Ishikawa (cell line): ENCODE measurements around the gene CLPTM1L.

Source experiments
- CEBPB ChIP-seq: IDR thresholded peaks from 2 replicates; pipeline ENCODE4 v1.6.1; 2012
- CREB1 ChIP-seq: IDR thresholded peaks from 2 replicates; pipeline ENCODE4 v1.6.1; 2012; ENCODE audit warnings: low read depth
- EGR1 ChIP-seq: IDR thresholded peaks from 2 replicates; pipeline ENCODE4 v1.6.1; 2012
- EP300 ChIP-seq: IDR thresholded peaks from 2 replicates; pipeline ENCODE4 v1.6.1; 2012; ENCODE audit warnings: borderline replicate concordance
- FOXM1 ChIP-seq: IDR thresholded peaks from 2 replicates; pipeline ENCODE4 v1.6.1; 2012; ENCODE audit warnings: low read depth, borderline replicate concordance
- NFIC ChIP-seq: IDR thresholded peaks from 2 replicates; pipeline ENCODE4 v1.6.1; 2012
- RAD21 ChIP-seq: IDR thresholded peaks from 2 replicates; pipeline ENCODE4 v1.6.1; 2012; ENCODE audit warnings: low read depth
- TAF1 ChIP-seq: IDR thresholded peaks from 2 replicates; pipeline ENCODE4 v1.6.1; 2012; ENCODE audit warnings: low read depth, mild to moderate bottlenecking
- TCF12 ChIP-seq: IDR thresholded peaks from 2 replicates; pipeline ENCODE4 v1.6.1; 2012; ENCODE audit warnings: low read depth
- TEAD4 ChIP-seq: IDR thresholded peaks from 2 replicates; pipeline ENCODE4 v1.6.1; 2012
- YY1 ChIP-seq: IDR thresholded peaks from 2 replicates; pipeline ENCODE4 v1.6.1; 2012; ENCODE audit warnings: low read depth
- ZBTB7A ChIP-seq: IDR thresholded peaks from 2 replicates; pipeline ENCODE4 v1.6.1; 2012; ENCODE audit warnings: low read depth
- TF ChIP-seq, protein P1 (sequence below): IDR thresholded peaks from 2 replicates; pipeline ENCODE4 v1.6.1; 2012
- TF ChIP-seq, protein P2 (sequence below): IDR thresholded peaks from 2 replicates; pipeline ENCODE4 v1.6.1; 2012; ENCODE audit warnings: low read depth, mild to moderate bottlenecking
- TF ChIP-seq, protein P3 (sequence below): IDR thresholded peaks from 2 replicates; pipeline ENCODE4 v1.6.1; 2012

The CLPTM1L gene

DNA sequence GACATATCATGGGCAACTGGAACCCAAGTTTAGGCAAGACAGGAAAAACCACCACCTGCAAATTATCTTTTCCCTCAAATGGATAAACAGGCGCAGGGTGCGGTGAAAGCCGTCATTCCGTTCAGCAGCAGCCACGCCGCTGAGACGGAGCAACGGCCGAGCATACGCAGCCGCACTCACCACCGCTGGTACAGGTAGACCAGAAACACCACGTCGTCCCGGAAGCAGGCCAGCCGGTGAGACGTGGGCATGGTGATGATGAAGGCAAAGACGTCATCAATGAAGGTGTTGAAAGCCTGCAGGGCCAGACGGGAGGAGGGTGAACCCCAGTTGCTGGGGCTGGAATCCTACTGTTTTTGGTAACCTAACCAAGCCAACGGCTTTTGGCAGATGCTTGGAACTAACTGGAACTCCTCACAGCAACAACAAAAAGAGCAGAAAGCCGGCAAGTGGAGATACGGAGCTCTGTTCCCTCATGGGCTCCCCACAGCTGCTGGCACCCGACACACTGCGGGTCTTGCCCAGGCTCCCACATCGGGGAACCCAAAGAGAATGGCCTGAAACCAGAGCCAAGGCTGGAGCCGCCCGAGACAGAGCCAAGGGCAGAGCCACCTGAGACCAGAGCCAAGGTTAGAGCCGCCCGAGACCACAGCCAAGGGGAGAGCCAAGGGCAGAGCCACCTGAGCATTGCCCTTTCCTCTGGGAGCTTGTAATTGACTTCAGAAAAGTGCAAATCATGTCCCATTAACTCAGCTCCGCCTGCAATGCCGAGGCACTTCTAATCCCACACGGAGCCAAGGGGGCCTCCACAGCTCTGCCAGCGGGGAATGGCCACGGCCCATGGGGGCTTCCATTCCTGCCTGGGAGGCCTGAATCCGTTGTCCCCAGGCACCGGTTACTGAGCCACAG is 24.2 kb downstream of the CLPTM1L start:
- TF ChIP-seq, protein P1, sequence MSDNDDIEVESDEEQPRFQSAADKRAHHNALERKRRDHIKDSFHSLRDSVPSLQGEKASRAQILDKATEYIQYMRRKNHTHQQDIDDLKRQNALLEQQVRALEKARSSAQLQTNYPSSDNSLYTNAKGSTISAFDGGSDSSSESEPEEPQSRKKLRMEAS, result no peak
- no peak for TF ChIP-seq TEAD4
- TF ChIP-seq TAF1, result no peak
- no peak for TF ChIP-seq YY1
- TF ChIP-seq, protein P2, sequence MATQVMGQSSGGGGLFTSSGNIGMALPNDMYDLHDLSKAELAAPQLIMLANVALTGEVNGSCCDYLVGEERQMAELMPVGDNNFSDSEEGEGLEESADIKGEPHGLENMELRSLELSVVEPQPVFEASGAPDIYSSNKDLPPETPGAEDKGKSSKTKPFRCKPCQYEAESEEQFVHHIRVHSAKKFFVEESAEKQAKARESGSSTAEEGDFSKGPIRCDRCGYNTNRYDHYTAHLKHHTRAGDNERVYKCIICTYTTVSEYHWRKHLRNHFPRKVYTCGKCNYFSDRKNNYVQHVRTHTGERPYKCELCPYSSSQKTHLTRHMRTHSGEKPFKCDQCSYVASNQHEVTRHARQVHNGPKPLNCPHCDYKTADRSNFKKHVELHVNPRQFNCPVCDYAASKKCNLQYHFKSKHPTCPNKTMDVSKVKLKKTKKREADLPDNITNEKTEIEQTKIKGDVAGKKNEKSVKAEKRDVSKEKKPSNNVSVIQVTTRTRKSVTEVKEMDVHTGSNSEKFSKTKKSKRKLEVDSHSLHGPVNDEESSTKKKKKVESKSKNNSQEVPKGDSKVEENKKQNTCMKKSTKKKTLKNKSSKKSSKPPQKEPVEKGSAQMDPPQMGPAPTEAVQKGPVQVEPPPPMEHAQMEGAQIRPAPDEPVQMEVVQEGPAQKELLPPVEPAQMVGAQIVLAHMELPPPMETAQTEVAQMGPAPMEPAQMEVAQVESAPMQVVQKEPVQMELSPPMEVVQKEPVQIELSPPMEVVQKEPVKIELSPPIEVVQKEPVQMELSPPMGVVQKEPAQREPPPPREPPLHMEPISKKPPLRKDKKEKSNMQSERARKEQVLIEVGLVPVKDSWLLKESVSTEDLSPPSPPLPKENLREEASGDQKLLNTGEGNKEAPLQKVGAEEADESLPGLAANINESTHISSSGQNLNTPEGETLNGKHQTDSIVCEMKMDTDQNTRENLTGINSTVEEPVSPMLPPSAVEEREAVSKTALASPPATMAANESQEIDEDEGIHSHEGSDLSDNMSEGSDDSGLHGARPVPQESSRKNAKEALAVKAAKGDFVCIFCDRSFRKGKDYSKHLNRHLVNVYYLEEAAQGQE, result no peak
- TF ChIP-seq, protein P3, sequence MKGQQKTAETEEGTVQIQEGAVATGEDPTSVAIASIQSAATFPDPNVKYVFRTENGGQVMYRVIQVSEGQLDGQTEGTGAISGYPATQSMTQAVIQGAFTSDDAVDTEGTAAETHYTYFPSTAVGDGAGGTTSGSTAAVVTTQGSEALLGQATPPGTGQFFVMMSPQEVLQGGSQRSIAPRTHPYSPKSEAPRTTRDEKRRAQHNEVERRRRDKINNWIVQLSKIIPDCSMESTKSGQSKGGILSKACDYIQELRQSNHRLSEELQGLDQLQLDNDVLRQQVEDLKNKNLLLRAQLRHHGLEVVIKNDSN, result no peak
- no peak for TF ChIP-seq CEBPB
- no peak for TF ChIP-seq EP300
- no peak for TF ChIP-seq FOXM1
- no peak for TF ChIP-seq TCF12
- no peak for TF ChIP-seq EGR1

DNA sequence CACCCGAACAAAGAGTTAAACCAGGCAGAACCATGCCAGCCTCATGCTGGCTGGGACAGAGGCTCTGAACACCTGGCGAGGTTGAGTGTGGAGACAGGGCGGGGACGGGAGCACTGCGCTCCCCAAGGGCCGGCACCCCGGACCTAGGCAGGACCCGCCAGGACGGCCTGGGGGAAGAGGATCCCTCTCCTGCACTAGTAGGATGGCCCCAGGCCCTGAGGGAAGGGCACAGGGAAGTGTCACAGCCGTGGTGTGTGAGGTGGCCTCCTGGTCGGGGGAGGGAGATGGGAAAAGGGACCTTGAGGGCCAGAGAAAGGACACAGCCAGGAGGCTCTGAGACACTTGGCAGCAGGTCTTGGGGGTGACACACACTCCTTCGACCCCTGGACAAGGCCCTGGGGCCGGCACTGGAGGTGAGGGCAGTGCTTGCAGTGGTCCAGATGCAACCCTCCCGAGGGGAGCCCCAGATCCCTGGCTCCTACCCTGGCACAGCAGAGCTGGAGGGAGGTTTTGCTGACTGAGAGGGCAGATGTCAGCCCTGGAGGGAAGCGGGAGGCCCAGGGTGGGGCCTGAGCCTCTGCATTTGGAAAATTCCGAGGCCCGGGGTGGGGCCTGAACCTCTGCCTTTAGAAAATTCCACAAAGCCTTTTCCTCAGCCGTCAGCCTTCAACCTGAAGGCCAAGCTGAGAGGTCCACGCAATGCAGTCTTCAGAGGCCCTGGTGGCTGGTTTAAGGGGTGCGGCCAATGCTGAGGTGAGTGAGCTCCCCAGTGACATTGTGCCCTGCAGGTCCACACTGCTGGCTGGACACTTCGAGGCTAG is 25.3 kb downstream of the CLPTM1L start:
- TF ChIP-seq TCF12, result no peak
- TF ChIP-seq, protein P1, result no peak
- no peak for TF ChIP-seq RAD21
- no peak for TF ChIP-seq CREB1
- TF ChIP-seq, protein P3, result no peak
- TF ChIP-seq NFIC, result no peak

DNA sequence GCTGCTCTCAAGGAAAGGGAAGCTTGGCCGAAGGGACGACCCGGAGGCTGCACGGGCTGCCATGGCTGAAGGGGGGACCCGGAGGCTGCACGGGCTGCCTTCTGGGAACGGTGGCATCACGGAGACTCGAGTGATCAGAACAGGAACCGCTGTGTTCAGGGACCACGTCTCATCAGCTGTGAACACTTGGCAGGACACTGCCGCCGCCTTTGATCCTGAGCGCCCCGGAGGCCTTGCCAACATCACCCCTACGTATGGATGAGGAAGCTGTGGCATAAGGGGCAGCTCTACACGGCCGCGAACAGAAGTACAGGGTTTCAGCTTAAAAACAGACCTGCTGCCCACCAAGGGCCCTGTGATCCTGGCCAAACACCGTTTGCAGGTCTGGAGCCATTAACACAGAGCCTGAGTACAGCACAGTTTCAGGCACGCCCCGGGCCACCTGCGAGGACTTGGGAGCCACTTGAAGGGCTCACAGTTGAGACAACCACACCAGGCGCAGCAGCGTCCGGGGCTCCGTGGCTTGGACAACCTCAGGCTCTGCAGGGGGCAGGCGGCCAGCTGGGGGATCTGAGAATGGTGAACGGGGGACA is 26.1 kb downstream of the CLPTM1L start:
- TF ChIP-seq ZBTB7A (no peak), FOXM1 (no peak), TAF1 (no peak), EP300 (no peak), TCF12 (no peak), YY1 (no peak), CREB1 (no peak), CEBPB (no peak), NFIC (no peak), RAD21 (no peak), EGR1 (no peak), TEAD4 (no peak)
- TF ChIP-seq, protein P1, result no peak
- TF ChIP-seq, protein P3, result no peak
- TF ChIP-seq, protein P2, result no peak

DNA sequence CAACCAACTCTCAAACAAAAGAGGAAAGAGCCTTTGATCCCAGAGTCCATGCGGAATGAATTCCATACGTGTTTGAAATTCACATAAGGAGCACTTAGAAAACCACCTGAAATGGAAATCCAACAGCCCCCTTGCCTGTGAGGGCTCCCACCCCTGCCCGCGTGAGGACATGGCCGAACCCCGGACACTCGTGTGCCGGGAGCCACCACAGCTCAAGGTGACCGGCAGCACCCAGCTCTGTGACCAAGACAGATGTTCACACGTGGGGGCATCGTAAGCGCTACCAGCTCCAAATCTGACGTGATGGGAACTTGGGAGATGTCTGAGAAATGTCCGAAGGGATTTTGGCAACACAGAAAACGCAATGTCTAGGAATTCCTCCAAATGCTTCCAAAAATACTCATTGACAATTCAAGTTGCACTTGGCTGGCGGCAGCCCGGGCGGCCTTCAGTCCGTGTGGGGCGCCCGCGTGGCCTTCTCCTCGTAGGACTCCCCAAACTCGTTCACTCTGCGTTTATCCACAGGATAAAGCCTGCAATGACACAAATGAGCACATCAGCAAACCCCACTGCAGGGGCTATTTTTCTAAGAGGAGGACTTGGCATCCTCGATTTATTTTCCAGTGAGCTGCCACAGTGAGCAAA is 26.9 kb downstream of the CLPTM1L start:
- TF ChIP-seq, protein P2, result no peak
- TF ChIP-seq RAD21, result no peak
- no peak for TF ChIP-seq FOXM1
- no peak for TF ChIP-seq TAF1
- no peak for TF ChIP-seq NFIC
- TF ChIP-seq, protein P3, result no peak
- TF ChIP-seq CEBPB, result no peak
- TF ChIP-seq, protein P1, result no peak
- no peak for TF ChIP-seq YY1
- no peak for TF ChIP-seq EGR1
- TF ChIP-seq TCF12, result no peak
- TF ChIP-seq ZBTB7A, result no peak
- TF ChIP-seq EP300, result no peak
